Thyroid gland (tissue), 4 donors: ENCODE data around the gene KCNC3. TPM values are rescaled to one million over a fixed set of nuclear protein-coding genes. Genes with fewer than 3 reads are reported as not detected.
"Not testable (repeated sequence)": the region's sequence is repeated elsewhere in the genome, so short reads cannot be mapped to it uniquely, and the experiment has no call there.

Experiments used
- DNase-seq, 2 donors: peaks; one replicate each; pipeline ENCODE4 v3.0.0-alpha.2; 2019
- H3K27ac ChIP-seq, 3 donors: fragments of 200-600 bp; sonication (generic); 1 replicate in 2 of 3; 2 replicates in 1 of 3; pipeline ENCODE4 v1.5.1; 2016 to 2019; ENCODE audit warnings: mild to moderate bottlenecking in 1 of 3, moderate library complexity in 1 of 3
- H3K27me3 ChIP-seq: fragments of 200-600 bp; sonication (generic); one replicate; pipeline ENCODE4 v1.5.1; 2019
- H3K36me3 ChIP-seq, 2 donors: fragments of 200-600 bp; sonication (generic); one replicate each; pipeline ENCODE4 v1.5.1; 2016 to 2019
- H3K4me1 ChIP-seq, 2 donors: fragments of 200-600 bp; sonication (generic); one replicate each; pipeline ENCODE4 v1.5.1; 2017 to 2019
- H3K4me3 ChIP-seq, 3 donors: fragments of 200-600 bp; sonication (generic); replicated peaks in 1 of 3; 1 replicate in 2 of 3; 2 replicates in 1 of 3; pipeline ENCODE4 v1.5.1; 2016; ENCODE audit warnings: mild to moderate bottlenecking in 1 of 3
- H3K9me3 ChIP-seq: fragments of 200-600 bp; sonication (generic); one replicate; pipeline ENCODE4 v1.5.1; 2017
- CTCF ChIP-seq, 6 experiments: fragments of 200-600 bp in 3 of 6; fragments of 450-650 bp in 3 of 6; sonication (generic) in 3 of 6; IDR thresholded peaks; one replicate each; pipeline ENCODE4 v1.5.1; 2016 to 2019; ENCODE audit warnings: antibody characterized with exemption in 6 of 6, mild to moderate bottlenecking in 2 of 6, inconsistent platforms in 1 of 6, moderate library complexity in 1 of 6
- POLR2A ChIP-seq, 2 donors: fragments of 450-650 bp; IDR thresholded peaks; one replicate each; pipeline ENCODE4 v1.6.1; 2017; ENCODE audit warnings: antibody characterized with exemption in 2 of 2, mild to moderate bottlenecking in 2 of 2, moderate library complexity in 1 of 2
- WGBS, 2 donors: methylation state at CpG; one replicate each; pipeline ENCODE4 v1.1.5; 2017; 5-methylcytosine and 5-hydroxymethylcytosine counted together
- intact Hi-C: fragments of 100-400 bp; cut with DNase I; formaldehyde crosslinking; loops from one replicate; pipeline ENCODE4 v1.15.1; 2023
- total RNA-seq, 4 donors: library from RNA; depleted of rRNA; stranded (reverse); fragments of >200 nt; gene quantifications; one replicate each; pipeline ENCODE4 v1.2.3, GENCODE V29; 2016

Gene KCNC3
- total RNA-seq, 4 donors from 2014 or later: 5.9 to 32.8 (median 17.2) TPM

- intact Hi-C loops: loop anchor here (10.0 kb wide), 1 partner anchor 425 kb away; no protein-coding TSS in a partner anchor
- DNase-seq: no peak
- Histone ChIP-seq H3K27me3 (no peaks in the 10 kb centered on the region), H3K4me3 (no peak overlapping the region), H3K27ac (no peak overlapping the region), H3K4me1 (peaks cover 4 to 37% of the 10 kb centered on the region in 2 donors), H3K9me3 (no peaks in the 10 kb centered on the region), H3K36me3 (no peaks in the 10 kb centered on the region)
- no peak for TF ChIP-seq CTCF (IDR thresholded peaks at IDR 0.05)
- TF ChIP-seq POLR2A (IDR thresholded peaks at IDR 0.05): no peak
- 92 to 94% methylated on average over 5 to 11 of the region's 11 CpGs for WGBS, 2 donors
Measured at GRCh38 chr19:50359328-50359818, 30.2 kb upstream of the KCNC3 start.

GRCh38 chr19:50358483-50359327 lies 29.5 kb upstream of the KCNC3 start:
- Histone ChIP-seq H3K4me1 (peaks cover 4 to 37% of the 10 kb centered on the region in 2 donors), H3K9me3 (no peaks in the 10 kb centered on the region), H3K36me3 (no peaks in the 10 kb centered on the region), H3K27me3 (no peaks in the 10 kb centered on the region), H3K4me3 (no peak overlapping the region), H3K27ac (peak overlapping the region in 1 of 3 donors; percentile 81)
- no peak for TF ChIP-seq CTCF (IDR thresholded peaks at IDR 0.05)
- peak in 1 of 2 donors; percentile 53 for TF ChIP-seq POLR2A (IDR thresholded peaks at IDR 0.05)
- DNase-seq: peak; percentile 58 to 60
- 43 to 64% methylated on average over 19 to 54 of the region's 54 CpGs for WGBS, 2 donors
- intact Hi-C loops: loop anchor here (10.0 kb wide), 1 partner anchor 426 kb away; no protein-coding TSS in a partner anchor

GRCh38 chr19:50357178-50358100 lies 28.3 kb upstream of the KCNC3 start:
- TF ChIP-seq CTCF (IDR thresholded peaks at IDR 0.05) (peak; percentile 77 to 91 (median 86)), POLR2A (IDR thresholded peaks at IDR 0.05) (peak in 1 of 2 donors; percentile 47)
- H3K4me3 ChIP-seq: peak overlapping the region in 2 of 3 donors; percentile 25 to 31
- intact Hi-C loops: loop anchor here (10.0 kb wide), 1 partner anchor 427 kb away; no protein-coding TSS in a partner anchor
- H3K4me1 ChIP-seq: peaks cover 4 to 26% of the 10 kb centered on the region in 2 donors
- DNase-seq: peak; percentile 80 to 82
- H3K27ac ChIP-seq: peak overlapping the region; percentile 65 to 83 (median 81)
- H3K9me3 ChIP-seq: no peaks in the 10 kb centered on the region
- H3K36me3 ChIP-seq: no peaks in the 10 kb centered on the region
- no peaks in the 10 kb centered on the region for H3K27me3 ChIP-seq
- WGBS, 2 donors: 10% methylated on average over 41 to 43 of the region's 54 CpGs

- no peak for TF ChIP-seq CTCF (IDR thresholded peaks at IDR 0.05)
- no peak for TF ChIP-seq POLR2A (IDR thresholded peaks at IDR 0.05)
- no peaks in the 10 kb centered on the region for H3K36me3 ChIP-seq
- peaks cover 4 to 30% of the 10 kb centered on the region in 2 donors for H3K4me1 ChIP-seq
- WGBS, 2 donors: 27 to 33% methylated on average over 13 of the region's 13 CpGs
- intact Hi-C loops: loop anchor here (10.0 kb wide), 1 partner anchor 428 kb away; no protein-coding TSS in a partner anchor
- DNase-seq: no peak
- no peak overlapping the region for H3K4me3 ChIP-seq
- H3K9me3 ChIP-seq: no peaks in the 10 kb centered on the region
- no peak overlapping the region for H3K27ac ChIP-seq
- H3K27me3 ChIP-seq: no peaks in the 10 kb centered on the region
Measured at GRCh38 chr19:50356691-50357177, 27.6 kb upstream of the KCNC3 start.

GRCh38 chr19:50353487-50353880 lies 24.3 kb upstream of the KCNC3 start:
- peaks cover 27 to 56% of the 10 kb centered on the region in 2 donors for H3K4me1 ChIP-seq
- not testable (repeated sequence) for H3K27ac ChIP-seq, DNase-seq, H3K36me3 ChIP-seq, H3K9me3 ChIP-seq, H3K4me3 ChIP-seq, H3K27me3 ChIP-seq
- intact Hi-C loops: loop anchor here (10.0 kb wide), 1 partner anchor 431 kb away; no protein-coding TSS in a partner anchor
- 94 to 97% methylated on average over 7 of the region's 7 CpGs for WGBS, 2 donors
